H9 (cell line): ENCODE results near the gene TBC1D9B. TPM values are rescaled to one million over a fixed set of nuclear protein-coding genes. Genes with fewer than 3 reads are reported as not detected.

ENCODE experiments used
- DNase-seq: peaks from one replicate; pipeline ENCODE4 v3.0.0-alpha.2; 2017
- H2AFZ ChIP-seq: one replicate; pipeline ENCODE4 v1.6.1; 2013; ENCODE audit warnings: mild to moderate bottlenecking, low read length, control low read depth, moderate library complexity
- H2AK5ac ChIP-seq: 2 replicates; pipeline ENCODE4 v1.6.1; 2013; ENCODE audit warnings: low read length, control low read depth, mixed read lengths; ENCODE audit not compliant: insufficient read length
- H2BK120ac ChIP-seq: one replicate; pipeline ENCODE4 v1.6.1; 2013; ENCODE audit warnings: low read depth, mild to moderate bottlenecking, low read length, control low read depth, inconsistent platforms; ENCODE audit not compliant: poor library complexity, severe bottlenecking
- H2BK12ac ChIP-seq: 2 replicates; pipeline ENCODE4 v1.6.1; 2013; ENCODE audit warnings: low read length, control low read depth, mixed read lengths, low read depth; ENCODE audit not compliant: insufficient read length
- H2BK15ac ChIP-seq: 2 replicates; pipeline ENCODE4 v1.6.1; 2013; ENCODE audit warnings: low read depth, low read length, control low read depth
- H2BK20ac ChIP-seq: one replicate; pipeline ENCODE4 v1.6.1; 2013; ENCODE audit warnings: low read depth, mild to moderate bottlenecking, low read length, control low read depth, inconsistent platforms; ENCODE audit not compliant: poor library complexity, severe bottlenecking
- H2BK5ac ChIP-seq: 2 replicates; pipeline ENCODE4 v1.6.1; 2013; ENCODE audit warnings: low read length, control low read depth, mixed read lengths; ENCODE audit not compliant: insufficient read length
- H3K14ac ChIP-seq: 2 replicates; pipeline ENCODE4 v1.6.1; 2013; ENCODE audit warnings: low read length, control low read depth; ENCODE audit not compliant: insufficient read depth
- H3K18ac ChIP-seq: 2 replicates; pipeline ENCODE4 v1.6.1; 2013; ENCODE audit warnings: low read depth, mild to moderate bottlenecking, mixed read lengths, low read length, control low read depth; ENCODE audit not compliant: insufficient read length
- H3K23ac ChIP-seq: 2 replicates; pipeline ENCODE4 v1.6.1; 2013; ENCODE audit warnings: low read length, control low read depth, mixed read lengths, low read depth; ENCODE audit not compliant: insufficient read length
- H3K23me2 ChIP-seq: 2 replicates; pipeline ENCODE4 v1.6.1; 2013; ENCODE audit warnings: low read depth, mild to moderate bottlenecking, mixed read lengths, low read length, control low read depth; ENCODE audit not compliant: insufficient read length, poor library complexity, severe bottlenecking
- H3K27ac ChIP-seq: 2 replicates; pipeline ENCODE4 v1.5.1; 2013; ENCODE audit warnings: low read length, control low read depth, mixed read lengths, low read depth; ENCODE audit not compliant: insufficient read length
- H3K27me3 ChIP-seq: 2 replicates; pipeline ENCODE4 v1.6.1; 2013; ENCODE audit warnings: low read length, control low read depth, inconsistent platforms; ENCODE audit not compliant: insufficient read depth
- H3K4ac ChIP-seq: 2 replicates; pipeline ENCODE4 v1.6.1; 2013; ENCODE audit warnings: low read depth, mild to moderate bottlenecking, control low read depth, inconsistent platforms, low read length, moderate library complexity
- H3K4me1 ChIP-seq: 2 replicates; pipeline ENCODE4 v1.6.1; 2013; ENCODE audit warnings: low read length, control low read depth, inconsistent platforms; ENCODE audit not compliant: insufficient read depth
- H3K4me2 ChIP-seq: 2 replicates; pipeline ENCODE4 v1.6.1; 2013; ENCODE audit warnings: low read length, control low read depth, mixed read lengths; ENCODE audit not compliant: insufficient read length, insufficient read depth
- H3K56ac ChIP-seq: 2 replicates; pipeline ENCODE4 v1.6.1; 2013; ENCODE audit warnings: low read depth, mild to moderate bottlenecking, mixed read lengths, low read length, control low read depth; ENCODE audit not compliant: insufficient read length
- H3K79me1 ChIP-seq: 2 replicates; pipeline ENCODE4 v1.6.1; 2013; ENCODE audit warnings: low read depth, mild to moderate bottlenecking, moderate library complexity, low read length, control low read depth, inconsistent platforms; ENCODE audit not compliant: insufficient read depth, poor library complexity, severe bottlenecking
- H3K79me2 ChIP-seq: 2 replicates; pipeline ENCODE4 v1.6.1; 2013; ENCODE audit warnings: low read length, control low read depth, inconsistent platforms; ENCODE audit not compliant: insufficient read depth
- H3K9ac ChIP-seq: 2 replicates; pipeline ENCODE4 v1.6.1; 2013; ENCODE audit warnings: low read length, control low read depth, mixed read lengths; ENCODE audit not compliant: insufficient read length; ENCODE audit errors: extremely low read depth
- H3K9me3 ChIP-seq: one replicate; pipeline ENCODE4 v1.6.1; 2013; ENCODE audit warnings: low read depth, low read length, inconsistent platforms; ENCODE audit not compliant: control insufficient read depth
- H3T11ph ChIP-seq: one replicate; pipeline ENCODE4 v1.6.1; 2013; ENCODE audit warnings: mild to moderate bottlenecking, low read length, control low read depth, inconsistent platforms
- H4K20me1 ChIP-seq: one replicate; pipeline ENCODE4 v1.6.1; 2013; ENCODE audit not compliant: control insufficient read depth, insufficient read length, insufficient read depth
- H4K5ac ChIP-seq: 2 replicates; pipeline ENCODE4 v1.6.1; 2013; ENCODE audit warnings: low read depth, mild to moderate bottlenecking, mixed read lengths, low read length, control low read depth; ENCODE audit not compliant: insufficient read length
- H4K8ac ChIP-seq: replicated peaks from 2 replicates; pipeline ENCODE4 v1.6.1; 2013; ENCODE audit warnings: low read length, control low read depth, mixed read lengths, low read depth; ENCODE audit not compliant: insufficient read length
- H4K91ac ChIP-seq: 2 replicates; pipeline ENCODE4 v1.6.1; 2013; ENCODE audit warnings: low read depth, mild to moderate bottlenecking, moderate library complexity, mixed read lengths, low read length, control low read depth; ENCODE audit not compliant: insufficient read length
- H3K27ac Mint-ChIP-seq, 3 experiments: 2 replicates in 2 of 3; 3 replicates in 1 of 3; pipeline ENCODE4 v1.8.0; 2020 to 2021; ENCODE audit warnings: mixed read lengths in 3 of 3, mild to moderate bottlenecking in 1 of 3, moderate library complexity in 1 of 3
- H3K27me3 Mint-ChIP-seq: 2 replicates; pipeline ENCODE4 v1.8.0; 2021; ENCODE audit warnings: low read depth, mild to moderate bottlenecking, moderate library complexity, mixed read lengths
- H3K36me3 Mint-ChIP-seq, 3 experiments: 2 replicates in 2 of 3; 3 replicates in 1 of 3; pipeline ENCODE4 v1.8.0; 2020 to 2021; ENCODE audit warnings: low read depth in 3 of 3, mixed read lengths in 3 of 3; ENCODE audit not compliant: insufficient read depth in 1 of 3
- H3K4me1 Mint-ChIP-seq, 2 experiments: 2 replicates each; pipeline ENCODE4 v1.8.0; 2020; ENCODE audit warnings: mixed read lengths in 2 of 2
- H3K4me3 Mint-ChIP-seq, 2 experiments: 2 replicates in 1 of 2; 3 replicates in 1 of 2; pipeline ENCODE4 v1.8.0; 2020 to 2021; ENCODE audit warnings: mild to moderate bottlenecking in 2 of 2, mixed read lengths in 2 of 2, moderate library complexity in 1 of 2
- H3K9me3 Mint-ChIP-seq, 2 experiments: 2 replicates in 1 of 2; 3 replicates in 1 of 2; pipeline ENCODE4 v1.8.0; 2020; ENCODE audit warnings: mild to moderate bottlenecking in 2 of 2, mixed read lengths in 2 of 2, moderate library complexity in 1 of 2
- WGBS: extraction: QIAGEN DNeasy Blood & Tissue Kit; methylation state at CpG from one replicate; pipeline ENCODE4 v1.1.7; 2013; ENCODE audit warnings: missing lambda C conversion rate, low lambda C conversion rate, mixed read lengths; ENCODE audit not compliant: insufficient read length; ENCODE audit errors: extremely low coverage; 5-methylcytosine and 5-hydroxymethylcytosine counted together
- total RNA-seq: library from RNA; stranded (reverse); gene quantifications from 2 replicates; pipeline ENCODE4 v1.2.1, GENCODE V29; 2021
- TF ChIP-seq, protein P1 (sequence below): fragments of 200-600 bp; sonication (generic); conservative IDR thresholded peaks from 3 replicates; pipeline ENCODE4 v1.8.0; 2021; ENCODE audit warnings: antibody characterized with exemption, mild to moderate bottlenecking

Gene TBC1D9B
- total RNA-seq, 1 experiment from 2014 or later, result 62.1 TPM

DNA sequence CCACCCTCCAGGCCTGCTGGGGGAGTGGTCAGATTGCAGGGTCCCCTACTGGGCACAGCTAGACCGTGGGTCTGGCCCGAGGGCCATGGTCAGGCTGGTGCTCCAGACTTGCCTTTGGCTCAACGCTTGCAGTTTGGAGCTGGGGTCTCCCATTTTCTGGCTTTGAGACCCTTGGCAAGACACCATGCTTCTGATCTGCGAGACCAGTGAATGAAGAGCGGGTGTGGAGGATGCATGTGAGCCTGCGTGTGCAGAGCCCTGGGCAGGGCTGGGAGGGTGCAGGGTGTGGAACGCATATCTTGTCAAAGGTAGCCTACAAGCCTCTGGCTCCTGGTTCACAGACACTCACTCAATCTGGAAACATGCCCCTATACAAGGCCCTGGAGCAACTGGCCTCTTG, 43.0 kb downstream of the TBC1D9B start:
- peaks cover 17 to 50% (median 42%) of the 10 kb centered on the region in 3 experiments for H3K36me3 Mint-ChIP-seq
- no peak overlapping the region for H2BK12ac ChIP-seq
- no peak overlapping the region for H3K4me2 ChIP-seq
- H4K8ac ChIP-seq, result no peak overlapping the region
- H2BK20ac ChIP-seq, result no peak overlapping the region
- no peaks in the 10 kb centered on the region for H3K79me1 ChIP-seq
- no peaks in the 10 kb centered on the region for H3K9me3 Mint-ChIP-seq
- no peak for DNase-seq
- peak overlapping the region in 1 of 3 experiments; percentile 18; a peak in 2 of 7 replicates for H3K27ac Mint-ChIP-seq
- H3K27me3 Mint-ChIP-seq, result peaks cover 7% of the 10 kb centered on the region
- TF ChIP-seq, protein P1, sequence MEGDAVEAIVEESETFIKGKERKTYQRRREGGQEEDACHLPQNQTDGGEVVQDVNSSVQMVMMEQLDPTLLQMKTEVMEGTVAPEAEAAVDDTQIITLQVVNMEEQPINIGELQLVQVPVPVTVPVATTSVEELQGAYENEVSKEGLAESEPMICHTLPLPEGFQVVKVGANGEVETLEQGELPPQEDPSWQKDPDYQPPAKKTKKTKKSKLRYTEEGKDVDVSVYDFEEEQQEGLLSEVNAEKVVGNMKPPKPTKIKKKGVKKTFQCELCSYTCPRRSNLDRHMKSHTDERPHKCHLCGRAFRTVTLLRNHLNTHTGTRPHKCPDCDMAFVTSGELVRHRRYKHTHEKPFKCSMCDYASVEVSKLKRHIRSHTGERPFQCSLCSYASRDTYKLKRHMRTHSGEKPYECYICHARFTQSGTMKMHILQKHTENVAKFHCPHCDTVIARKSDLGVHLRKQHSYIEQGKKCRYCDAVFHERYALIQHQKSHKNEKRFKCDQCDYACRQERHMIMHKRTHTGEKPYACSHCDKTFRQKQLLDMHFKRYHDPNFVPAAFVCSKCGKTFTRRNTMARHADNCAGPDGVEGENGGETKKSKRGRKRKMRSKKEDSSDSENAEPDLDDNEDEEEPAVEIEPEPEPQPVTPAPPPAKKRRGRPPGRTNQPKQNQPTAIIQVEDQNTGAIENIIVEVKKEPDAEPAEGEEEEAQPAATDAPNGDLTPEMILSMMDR, result no peak
- no peak overlapping the region for H3K56ac ChIP-seq
- H3K4me1 Mint-ChIP-seq, result peaks cover 17 to 28% of the 10 kb centered on the region in 2 experiments
- H3K79me2 ChIP-seq, result no peaks in the 10 kb centered on the region
- no peaks in the 10 kb centered on the region for H3K23me2 ChIP-seq
- no peak overlapping the region for H2BK120ac ChIP-seq
- H2AFZ ChIP-seq, result no peak overlapping the region
- H3K18ac ChIP-seq, result no peak overlapping the region
- WGBS, result no CpG with 5 or more reads among the region's 7 CpGs
- no peak overlapping the region for H2BK5ac ChIP-seq
- H2AK5ac ChIP-seq, result no peak overlapping the region
- H3K14ac ChIP-seq, result no peak overlapping the region
- no peak overlapping the region for H3K9ac ChIP-seq
- H3K9me3 ChIP-seq, result peaks cover 5% of the 10 kb centered on the region
- H3K4me3 Mint-ChIP-seq, result no peak overlapping the region
- H3K27me3 ChIP-seq, result no peaks in the 10 kb centered on the region
- H4K20me1 ChIP-seq, result no peaks in the 10 kb centered on the region
- H3K27ac ChIP-seq, result no peak overlapping the region
- no peak overlapping the region for H4K5ac ChIP-seq
- no peak overlapping the region for H3K23ac ChIP-seq
- H2BK15ac ChIP-seq, result no peak overlapping the region
- H3K4me1 ChIP-seq, result no peaks in the 10 kb centered on the region
- no peak overlapping the region for H3K4ac ChIP-seq
- H3T11ph ChIP-seq, result no peak overlapping the region
- no peak overlapping the region for H4K91ac ChIP-seq
